Fibroblast of lung (primary cell): Measurements from ENCODE around the gene RPL7A.

Source experiments
- EZH2 ChIP-seq: IDR thresholded peaks from 2 replicates; pipeline ENCODE4 v1.5.1; 2012; ENCODE audit warnings: low read length, control low read depth, mild to moderate bottlenecking; ENCODE audit errors: missing control alignments
- TF ChIP-seq, protein P1 (sequence below), 2 donors: IDR thresholded peaks in 1 of 2; conservative IDR thresholded peaks in 1 of 2; 1 replicate in 1 of 2; 2 replicates in 1 of 2; pipeline ENCODE4 v1.5.1; 2011 to 2012; ENCODE audit warnings: low read length in 2 of 2, control low read depth in 1 of 2, inconsistent platforms in 1 of 2, low read depth in 1 of 2, mild to moderate bottlenecking in 1 of 2

DNA sequence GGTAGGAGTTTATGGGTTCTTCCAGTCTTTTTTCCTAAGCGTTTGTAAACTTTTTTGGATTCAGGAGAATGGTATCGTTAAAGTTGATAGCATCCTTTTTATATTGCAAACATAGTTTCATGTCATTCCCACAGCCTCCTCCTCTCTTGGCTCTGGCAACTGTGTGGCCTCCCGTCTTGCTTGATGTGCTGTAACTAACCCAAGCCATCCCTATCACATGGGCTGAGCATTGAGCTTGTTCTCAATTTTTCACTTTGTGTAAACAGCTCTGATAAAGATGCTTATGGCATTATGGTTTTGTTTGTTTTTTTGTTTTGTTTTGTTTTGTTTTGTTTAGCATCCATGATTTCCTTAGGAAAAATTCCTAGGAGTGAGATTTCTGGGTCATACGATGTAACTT, 32.7 kb downstream of the RPL7A start:
- TF ChIP-seq, protein P1, sequence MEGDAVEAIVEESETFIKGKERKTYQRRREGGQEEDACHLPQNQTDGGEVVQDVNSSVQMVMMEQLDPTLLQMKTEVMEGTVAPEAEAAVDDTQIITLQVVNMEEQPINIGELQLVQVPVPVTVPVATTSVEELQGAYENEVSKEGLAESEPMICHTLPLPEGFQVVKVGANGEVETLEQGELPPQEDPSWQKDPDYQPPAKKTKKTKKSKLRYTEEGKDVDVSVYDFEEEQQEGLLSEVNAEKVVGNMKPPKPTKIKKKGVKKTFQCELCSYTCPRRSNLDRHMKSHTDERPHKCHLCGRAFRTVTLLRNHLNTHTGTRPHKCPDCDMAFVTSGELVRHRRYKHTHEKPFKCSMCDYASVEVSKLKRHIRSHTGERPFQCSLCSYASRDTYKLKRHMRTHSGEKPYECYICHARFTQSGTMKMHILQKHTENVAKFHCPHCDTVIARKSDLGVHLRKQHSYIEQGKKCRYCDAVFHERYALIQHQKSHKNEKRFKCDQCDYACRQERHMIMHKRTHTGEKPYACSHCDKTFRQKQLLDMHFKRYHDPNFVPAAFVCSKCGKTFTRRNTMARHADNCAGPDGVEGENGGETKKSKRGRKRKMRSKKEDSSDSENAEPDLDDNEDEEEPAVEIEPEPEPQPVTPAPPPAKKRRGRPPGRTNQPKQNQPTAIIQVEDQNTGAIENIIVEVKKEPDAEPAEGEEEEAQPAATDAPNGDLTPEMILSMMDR (conservative IDR thresholded peaks at IDR 0.05 in 1 of 2, IDR thresholded peaks at IDR 0.05 in 1 of 2; ENCODE audit: low read depth in 1 of 2, low read length in 2 of 2), result no peak
- TF ChIP-seq EZH2, result no peak
